Hypothalamus (tissue), 51 donors: ENCODE measurements around the gene CFAP251.
A peak's percentile ranks its signal among the peaks of the same experiment; 100 is the strongest.

Experiments
- DNase-seq, 51 donors: peaks; one replicate each; lab custom pipeline; 2025; lab: John Stamatoyannopoulos, UW

CFAP251 gene

GRCh38 chr12:122001466-122002209, 83.2 kb downstream of the CFAP251 start:
- DNase-seq = peak in 22 of 51 donors; percentile 5 to 71 (median 22)

- no peak for DNase-seq
Observed at GRCh38 chr12:122003651-122004611, 85.5 kb downstream of the CFAP251 start.

- no peak for DNase-seq
Observed at GRCh38 chr12:122004633-122005071, 86.3 kb downstream of the CFAP251 start.

GRCh38 chr12:122005252-122005776, 86.9 kb downstream of the CFAP251 start:
- DNase-seq = no peak

GRCh38 chr12:122006186-122006926, 88.0 kb downstream of the CFAP251 start:
- DNase-seq = no peak

GRCh38 chr12:122009741-122010140, 91.3 kb downstream of the CFAP251 start:
- no peak for DNase-seq

- DNase-seq = no peak
Observed at GRCh38 chr12:122012184-122012583, 93.8 kb downstream of the CFAP251 start.

GRCh38 chr12:122013136-122013535, 94.7 kb downstream of the CFAP251 start:
- DNase-seq = no peak

GRCh38 chr12:122013791-122014590, 95.6 kb downstream of the CFAP251 start:
- DNase-seq = no peak

GRCh38 chr12:122014781-122015180, 96.4 kb downstream of the CFAP251 start:
- DNase-seq = no peak

- DNase-seq = no peak
Observed at GRCh38 chr12:122018457-122018856, 100.1 kb downstream of the CFAP251 start.

- no peak for DNase-seq
Observed at GRCh38 chr12:122018937-122019336, 100.5 kb downstream of the CFAP251 start.

- DNase-seq = no peak
Observed at GRCh38 chr12:122020795-122021192, 102.4 kb downstream of the CFAP251 start.

GRCh38 chr12:122021193-122021821, 102.9 kb downstream of the CFAP251 start:
- DNase-seq = peak in 13 of 51 donors; percentile 5 to 60 (median 36)

- DNase-seq = peak in 49 of 51 donors; percentile 10 to 88 (median 63)
Observed at GRCh38 chr12:122021822-122022392, 103.5 kb downstream of the CFAP251 start, which contains the start of gene BCL7A. BCL7A (plus strand) TSS chr12:122021884; CDS start chr12:122022092, 208 bp downstream.

- DNase-seq = peak in 28 of 51 donors; percentile 7 to 73 (median 32)
Observed at GRCh38 chr12:122022393-122023338, 104.3 kb downstream of the CFAP251 start.
